ENCODE measurements around the gene PRICKLE2. TPM values are rescaled to one million over a fixed set of nuclear protein-coding genes. Genes with fewer than 3 reads are reported as not detected.

PRICKLE2 gene
- total and polyA plus RNA-seq, 2 donors (not counting 3 experiments of a cell fraction or from before 2014, with no cell fraction given) = 3.0 to 7.1 TPM

DNA sequence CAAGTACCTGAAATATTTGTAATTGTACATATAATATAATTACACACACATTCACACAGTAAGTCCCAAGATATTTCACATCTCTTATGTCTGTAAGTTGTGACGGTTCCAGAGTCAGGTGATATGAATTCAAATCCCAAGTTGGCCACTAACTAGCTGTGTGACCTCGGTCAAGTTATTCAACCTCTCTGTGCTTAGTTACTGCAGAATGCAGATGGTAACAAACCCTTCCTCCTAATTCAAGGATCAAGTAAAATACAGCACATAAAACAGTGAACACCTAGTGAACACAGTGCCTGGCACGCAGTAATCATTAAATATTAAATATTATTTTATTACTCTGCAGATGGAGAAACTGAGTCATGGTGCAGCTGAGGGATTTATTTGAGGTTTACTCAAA is 6.9 kb downstream of the PRICKLE2 start:
- Histone ChIP-seq H3K36me3 (ENCODE audit: control insufficient read depth in 2 of 2, extremely low read depth in 1 of 2, insufficient read depth in 2 of 2, low read length in 2 of 2) (no peaks in the 10 kb centered on the region), H3K4me3 (replicated peaks in 1 of 3; ENCODE audit: insufficient read depth in 1 of 3, low read depth in 1 of 3, low read length in 3 of 3) (no peak overlapping the region), H4K20me1 (replicated peaks; ENCODE audit: control insufficient read depth, extremely low read depth, insufficient read depth, low read length) (no peaks in the 10 kb centered on the region), H3K4me2 (ENCODE audit: insufficient read depth, low read length) (no peak overlapping the region), H3K9me3 (replicated peaks; ENCODE audit: control insufficient read depth, insufficient read depth, low read length) (no peaks in the 10 kb centered on the region), H3K9me1 (replicated peaks; ENCODE audit: control insufficient read depth, extremely low read depth, insufficient read depth, low read length) (no peaks in the 10 kb centered on the region), H3K27ac (ENCODE audit: insufficient read depth, low read depth, low read length) (no peak overlapping the region), H3K4me1 (ENCODE audit: control insufficient read depth, extremely low read depth, insufficient read depth, low read length) (peaks cover 32% of the 10 kb centered on the region), H2AFZ (ENCODE audit: low read depth, low read length) (no peak overlapping the region), H3K27me3 (ENCODE audit: control insufficient read depth in 2 of 2, insufficient read depth in 2 of 2, low read length in 2 of 2) (no peaks in the 10 kb centered on the region), H3K79me2 (ENCODE audit: control insufficient read depth, insufficient read depth, low read length) (no peaks in the 10 kb centered on the region), H3K9ac (replicated peaks; ENCODE audit: extremely low read depth, insufficient read depth, low read length) (no peak overlapping the region)
- intact Hi-C loops (cut with micrococcal nuclease) = no loop called here
- FAIRE-seq = no peak
- TF ChIP-seq POLR2AphosphoS5 (IDR thresholded peaks at IDR 0.05; ENCODE audit: insufficient read depth, low read depth, low read length) (no peak), EZH2 (IDR thresholded peaks at IDR 0.05; ENCODE audit: borderline replicate concordance, low read depth, low read length, severe bottlenecking) (no peak), GATA2 (IDR thresholded peaks at IDR 0.05; ENCODE audit: insufficient read depth, insufficient read length, low read depth, low read length) (no peak), POLR2A (IDR thresholded peaks at IDR 0.05; ENCODE audit: low read depth, low read length) (no peak), MYC (IDR thresholded peaks at IDR 0.05; ENCODE audit: low read depth, low read length) (no peak), FOS (IDR thresholded peaks at IDR 0.05; ENCODE audit: borderline replicate concordance, insufficient read depth, low read length) (no peak), JUN (IDR thresholded peaks at IDR 0.05; ENCODE audit: borderline replicate concordance, insufficient read depth, insufficient read length, low read depth) (no peak), CTCF (IDR thresholded peaks at IDR 0.05; ENCODE audit: extremely low read depth in 1 of 2, insufficient read depth in 1 of 2, low read depth in 1 of 2, low read length in 2 of 2) (no peak)
- ChIA-PET POLR2A (no interaction called here), CTCF (interaction anchor here (1.0 kb wide), 1 partner anchor 39 kb away, joined by 3 read pairs; no protein-coding TSS in a partner anchor)
- DNase-seq (ENCODE audit: low read depth, low spot score) = no peak
- dilution Hi-C loops (cut with MboI; ENCODE audit: extremely low pct_ligation_motif_present, low sequenced_read_pairs) = no loop called here
- no TSS peak for BruUV-seq (replicated peaks)
